ENCODE data around the gene LRRC32.
A peak's percentile ranks its signal among the peaks of the same experiment; 100 is the strongest.

LRRC32 gene

GRCh38 chr11:76670485-76671236 is at the start of gene LRRC32:
Gene LRRC32 (minus strand): TSS chr11:76670747. CDS start chr11:76665954, 4,793 bp downstream.
- peak; percentile 76 for DNase-seq

GRCh38 chr11:76719686-76720085 is 49.1 kb upstream of the LRRC32 start:
- DNase-seq, result no peak

GRCh38 chr11:76719281-76719680 is 48.7 kb upstream of the LRRC32 start:
- no peak for DNase-seq

GRCh38 chr11:76717816-76718215 is 47.3 kb upstream of the LRRC32 start:
- DNase-seq, result no peak

GRCh38 chr11:76717369-76717768 is 46.8 kb upstream of the LRRC32 start:
- no peak for DNase-seq

- no peak for DNase-seq
Observed at GRCh38 chr11:76716268-76716667, 45.7 kb upstream of the LRRC32 start.

- no peak for DNase-seq
Observed at GRCh38 chr11:76714493-76714892, 43.9 kb upstream of the LRRC32 start.

- no peak for DNase-seq
Observed at GRCh38 chr11:76713499-76713898, 43.0 kb upstream of the LRRC32 start.

GRCh38 chr11:76712125-76712524 is 41.6 kb upstream of the LRRC32 start:
- no peak for DNase-seq

- no peak for DNase-seq
Observed at GRCh38 chr11:76709756-76710155, 39.2 kb upstream of the LRRC32 start.

GRCh38 chr11:76708972-76709660 is 38.6 kb upstream of the LRRC32 start:
- no peak for DNase-seq

GRCh38 chr11:76707293-76707825 is 36.8 kb upstream of the LRRC32 start:
- no peak for DNase-seq

- DNase-seq, result no peak
Observed at GRCh38 chr11:76706667-76707066, 36.1 kb upstream of the LRRC32 start.

GRCh38 chr11:76705826-76706225 is 35.3 kb upstream of the LRRC32 start:
- DNase-seq, result no peak

GRCh38 chr11:76704171-76704948 is 33.8 kb upstream of the LRRC32 start:
- DNase-seq, result no peak

- no peak for DNase-seq
Observed at GRCh38 chr11:76703707-76704106, 33.2 kb upstream of the LRRC32 start.

GRCh38 chr11:76702336-76703128 is 32.0 kb upstream of the LRRC32 start:
- no peak for DNase-seq

GRCh38 chr11:76701294-76702040 is 30.9 kb upstream of the LRRC32 start:
- DNase-seq, result no peak

- DNase-seq, result peak; percentile 72
Observed at GRCh38 chr11:76700177-76701100, 29.9 kb upstream of the LRRC32 start.

- no peak for DNase-seq
Observed at GRCh38 chr11:76699451-76700091, 29.0 kb upstream of the LRRC32 start.

Measured in left hindlimb (tissue), 1 donor.